ENCODE data around the gene CBARP. TPM values are rescaled to one million over a fixed set of nuclear protein-coding genes. Genes with fewer than 3 reads are reported as not detected.

CBARP gene
- total and polyA plus RNA-seq, 9 of the 15 experiments (the other 6 are each of a cell fraction or from before 2014, with no cell fraction given), result 0.03 to 8.9 (median 1.2) TPM; not detected in 1

DNA sequence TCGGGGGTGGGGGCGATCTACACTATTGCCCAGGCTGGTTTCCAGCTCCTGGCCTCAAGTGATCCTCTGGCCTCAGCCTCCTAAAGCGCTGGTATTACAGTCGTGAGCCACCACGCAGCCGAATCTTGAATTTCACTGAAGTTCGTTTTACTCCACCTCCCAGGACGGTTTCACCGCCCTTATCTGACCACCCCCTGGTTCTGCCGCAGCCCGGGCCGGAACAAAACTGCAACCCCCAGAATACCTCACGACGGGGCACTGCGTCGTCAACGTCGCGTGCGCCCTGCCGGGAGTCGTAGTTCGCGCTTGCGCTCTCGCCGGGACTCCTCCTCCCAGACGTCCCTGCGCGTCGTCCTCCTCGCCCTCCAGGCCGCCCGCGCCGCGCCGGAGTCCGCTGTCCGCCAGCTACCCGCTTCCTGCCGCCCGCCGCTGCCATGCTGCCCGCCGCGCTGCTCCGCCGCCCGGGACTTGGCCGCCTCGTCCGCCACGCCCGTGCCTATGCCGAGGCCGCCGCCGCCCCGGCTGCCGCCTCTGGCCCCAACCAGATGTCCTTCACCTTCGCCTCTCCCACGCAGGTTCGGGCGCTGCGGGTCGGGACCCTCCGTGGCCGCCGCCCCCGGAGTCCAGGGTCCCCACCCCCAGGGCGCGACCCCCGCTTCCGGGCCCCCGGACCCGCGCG lies 3.8 kb upstream of the CBARP start, which contains the start of gene ATP5F1D (continued):
- no peak for TF ChIP-seq HNRNPK (IDR thresholded peaks at IDR 0.05; ENCODE audit: low read depth, low read length, poor library complexity, severe bottlenecking)
- peak; percentile 100 for TF ChIP-seq HCFC1 (IDR thresholded peaks at IDR 0.05; ENCODE audit: low read depth, low read length)
- peak; percentile 47 for TF ChIP-seq MXI1 (IDR thresholded peaks at IDR 0.05; ENCODE audit: low read depth, low read length)
- 0 out of 2 replicates have a peak, but pooled peaks have one; percentile 11 for TF ChIP-seq ZNF76 (CRISPR knock-in tag; IDR thresholded peaks at IDR 0.05; ENCODE audit: borderline replicate concordance)
- no peak for TF ChIP-seq POLR2AphosphoS5 (IDR thresholded peaks at IDR 0.05; ENCODE audit: control insufficient read depth, insufficient read depth, low read depth, low read length)
- no peak for TF ChIP-seq ZNF217 (CRISPR knock-in tag; IDR thresholded peaks at IDR 0.05)
- TF ChIP-seq RNF2 (IDR thresholded peaks at IDR 0.05), result peak; percentile 64; the same call in 1 of the 2 replicates
- no peak for TF ChIP-seq POLR2H (tag; IDR thresholded peaks at IDR 0.05; ENCODE audit: low read depth)
- TF ChIP-seq ZNF407 (IDR thresholded peaks at IDR 0.05; ENCODE audit: low read depth), result no peak
- TF ChIP-seq MTA3 (IDR thresholded peaks at IDR 0.05; ENCODE audit: borderline replicate concordance), result peak; percentile 65; the same call in 1 of the 2 replicates
- no peak for TF ChIP-seq ZNF311 (CRISPR knock-in tag; IDR thresholded peaks at IDR 0.05)
- peak; percentile 87 for TF ChIP-seq ZNF766 (CRISPR knock-in tag; conservative IDR thresholded peaks at IDR 0.05)
- no peak for TF ChIP-seq HBP1 (CRISPR knock-in tag; IDR thresholded peaks at IDR 0.05)
- TF ChIP-seq PHB (CRISPR knock-in tag; IDR thresholded peaks at IDR 0.05), result no peak
- TF ChIP-seq NR2C1 (IDR thresholded peaks at IDR 0.05), result peak; percentile 79; the same call in 1 of the 2 replicates
- peak; percentile 93 for TF ChIP-seq NR2C1 (tag; IDR thresholded peaks at IDR 0.05)
- TF ChIP-seq ZNF584 (CRISPR knock-in tag; IDR thresholded peaks at IDR 0.05; ENCODE audit: low read depth), result peak; percentile 33; the same call in 1 of the 2 replicates
- TF ChIP-seq MTA2 (IDR thresholded peaks at IDR 0.05; ENCODE audit: low read depth), result no peak

Data from K562 (cell line).